K562 (cell line): ENCODE data around the gene STK11. TPM values are rescaled to one million over a fixed set of nuclear protein-coding genes. Genes with fewer than 3 reads are reported as not detected.

Experiments used
- ATAC-seq: fragments of 200-7000 bp; cut with Tn5 transposase; 3 replicates; pipeline ENCODE4 v1.9.1; 2020; ENCODE audit warnings: moderate library complexity
- BruUV-seq: library from RNA; stranded (reverse); fragments of 400-500 nt; replicated peaks from 2 replicates; lab custom pipeline; 2021; lab: Mats Ljungman, UMichigan
- CTCF ChIA-PET: fragments of 300-600 bp; formaldehyde crosslinking; extraction: SDS; loops from one replicate; lab custom pipeline; 2021; ENCODE audit warnings: low intra/inter-chr PET ratio; lab: Yijun Ruan, JAX
- POLR2A ChIA-PET: fragments of 300-600, 350-650 bp; sonication (Branson Sonifier 250); formaldehyde crosslinking; extraction: SDS; loops from one replicate; lab custom pipeline; 2021; ENCODE audit warnings: antibody characterized with exemption, inconsistent platforms; lab: Yijun Ruan, JAX
- DNase-seq, 4 experiments: peaks; one replicate each; pipeline versions ENCODE4 v3.0.0 to v3.0.0-alpha.2; 2011 to 2018; ENCODE audit warnings: low spot score in 3 of 4, mixed read lengths in 3 of 4; ENCODE audit errors: extremely low read depth in 1 of 4
- FAIRE-seq: peaks from 2 replicates; lab custom pipeline; 2011; peaks lifted over from hg19 to GRCh38; lab: Jason Lieb, UNC
- H2AFZ ChIP-seq: 2 replicates; pipeline ENCODE4 v1.6.0; 2011; ENCODE audit warnings: low read depth, low read length, control low read depth, inconsistent platforms
- H3K27ac ChIP-seq: fragments of 200-600 bp; 3 replicates; pipeline ENCODE4 v1.8.0; 2011; ENCODE audit warnings: low read depth, mild to moderate bottlenecking, control low read depth, inconsistent platforms, low read length, moderate library complexity, mixed read lengths; ENCODE audit errors: extremely low read depth
- H3K27me3 ChIP-seq, 2 experiments: fragments of 300-600 bp in 1 of 2; 2 replicates in 1 of 2; 3 replicates in 1 of 2; pipeline versions ENCODE4 v1.6.0 to v1.8.0; 2011; ENCODE audit warnings: inconsistent platforms in 2 of 2, low read length in 2 of 2, mild to moderate bottlenecking in 1 of 2, mixed read lengths in 1 of 2, moderate library complexity in 1 of 2; ENCODE audit not compliant: control insufficient read depth in 2 of 2, insufficient read depth in 2 of 2
- H3K36me3 ChIP-seq: fragments of 300-600 bp; 3 replicates; pipeline ENCODE4 v1.8.0; 2011; ENCODE audit warnings: mild to moderate bottlenecking, low read length, inconsistent platforms; ENCODE audit not compliant: control insufficient read depth, insufficient read depth
- H3K4me1 ChIP-seq, 2 experiments: fragments of 200-600 bp in 1 of 2; replicated peaks in 1 of 2; 2 replicates in 1 of 2; 3 replicates in 1 of 2; pipeline versions ENCODE4 v1.5.1 to v1.8.0; 2011; ENCODE audit warnings: inconsistent platforms in 2 of 2, low read length in 2 of 2, mild to moderate bottlenecking in 1 of 2, mixed read lengths in 1 of 2, moderate library complexity in 1 of 2; ENCODE audit not compliant: control insufficient read depth in 2 of 2, insufficient read depth in 2 of 2
- H3K4me2 ChIP-seq: 2 replicates; pipeline ENCODE4 v1.6.1; 2011; ENCODE audit warnings: low read length, control low read depth, inconsistent platforms, mixed read lengths; ENCODE audit not compliant: insufficient read depth
- H3K4me3 ChIP-seq: fragments of 200-600 bp; sonication (generic), shearing (Covaris generic); 2 replicates; pipeline ENCODE4 v1.5.1; 2016; ENCODE audit warnings: control low read depth, inconsistent platforms
- H3K79me2 ChIP-seq: fragments of 200-600 bp; 3 replicates; pipeline ENCODE4 v1.8.0; 2011; ENCODE audit warnings: low read length, inconsistent platforms; ENCODE audit not compliant: control insufficient read depth, insufficient read depth
- H3K9ac ChIP-seq, 2 experiments: 2 replicates each; pipeline versions ENCODE4 v1.6.0 to v1.6.1; 2011; ENCODE audit warnings: low read depth in 2 of 2, low read length in 2 of 2, control low read depth in 1 of 2, inconsistent platforms in 1 of 2, mild to moderate bottlenecking in 1 of 2, mixed read lengths in 1 of 2; ENCODE audit not compliant: insufficient read depth in 1 of 2
- H3K9me1 ChIP-seq: one replicate; pipeline ENCODE4 v1.6.0; 2011; ENCODE audit warnings: inconsistent platforms, mild to moderate bottlenecking, low read length, moderate library complexity; ENCODE audit not compliant: control insufficient read depth, insufficient read depth
- H3K9me3 ChIP-seq: replicated peaks from 2 replicates; pipeline ENCODE4 v1.5.1; 2011; ENCODE audit warnings: low read depth, low read length, inconsistent platforms; ENCODE audit not compliant: control insufficient read depth, insufficient read depth
- H4K20me1 ChIP-seq: replicated peaks from 2 replicates; pipeline ENCODE4 v1.6.1; 2011; ENCODE audit warnings: low read length, inconsistent platforms, mixed read lengths; ENCODE audit not compliant: control insufficient read depth, insufficient read depth
- ARNT ChIP-seq, 2 experiments: fragments of 450-650 bp; IDR thresholded peaks; 2 replicates each; pipeline ENCODE4 v1.6.1; 2016; ENCODE audit warnings: mild to moderate bottlenecking in 1 of 2
- C11orf30 ChIP-seq: fragments of 450-650 bp; IDR thresholded peaks from 2 replicates; pipeline ENCODE4 v1.6.1; 2016; ENCODE audit warnings: low read depth, mild to moderate bottlenecking
- E2F5 ChIP-seq: sonication (generic); formaldehyde crosslinking; IDR thresholded peaks from 2 replicates; pipeline ENCODE4 v1.8.0; 2022; ENCODE audit warnings: mild to moderate bottlenecking, missing genetic modification reagents
- E4F1 ChIP-seq: fragments of 250-450 bp; sonication (Bioruptor Pico); IDR thresholded peaks from 2 replicates; pipeline ENCODE4 v1.5.0; 2021; ENCODE audit warnings: mild to moderate bottlenecking, borderline replicate concordance
- ERF ChIP-seq: fragments of 450-650 bp; formaldehyde crosslinking; IDR thresholded peaks from 2 replicates; pipeline ENCODE4 v1.4.0; 2020; ENCODE audit warnings: mild to moderate bottlenecking, mixed read lengths
- ETV5 ChIP-seq: sonication (generic); formaldehyde crosslinking; IDR thresholded peaks from 2 replicates; pipeline ENCODE4 v1.4.0; 2020; ENCODE audit warnings: low read depth, mild to moderate bottlenecking, missing genetic modification reagents
- GATAD2B ChIP-seq: fragments of 450-650 bp; IDR thresholded peaks from 2 replicates; pipeline ENCODE4 v1.6.1; 2017; ENCODE audit warnings: mild to moderate bottlenecking, borderline replicate concordance
- HDAC1 ChIP-seq, 2 experiments: fragments of 450-650 bp; IDR thresholded peaks; 2 replicates each; pipeline ENCODE4 v1.6.1; 2016 to 2017; ENCODE audit warnings: inconsistent platforms in 1 of 2, mild to moderate bottlenecking in 1 of 2, moderate library complexity in 1 of 2
- PCBP1 ChIP-seq: fragments of 200-400 bp; formaldehyde crosslinking; IDR thresholded peaks from 2 replicates; pipeline ENCODE4 v1.6.1; 2018; ENCODE audit warnings: mild to moderate bottlenecking, low read depth, low read length; ENCODE audit not compliant: poor library complexity, severe bottlenecking
- TFE3 ChIP-seq: fragments of 450-650 bp; formaldehyde crosslinking; IDR thresholded peaks from 2 replicates; pipeline ENCODE4 v1.4.0; 2020; ENCODE audit warnings: mild to moderate bottlenecking, mixed read lengths
- ZBTB17 ChIP-seq: fragments of 450-650 bp; formaldehyde crosslinking; IDR thresholded peaks from 2 replicates; pipeline ENCODE4 v1.4.0; 2020; ENCODE audit warnings: mild to moderate bottlenecking
- ZNF274 ChIP-seq: IDR thresholded peaks from 2 replicates; pipeline ENCODE4 v1.6.1; 2011; ENCODE audit warnings: low read depth, mild to moderate bottlenecking, low read length, moderate library complexity, borderline replicate concordance
- ZNF639 ChIP-seq, 2 experiments: fragments of 200-800 bp in 1 of 2; sonication (Bioruptor generic) in 1 of 2; sonication (generic) in 1 of 2; formaldehyde crosslinking in 1 of 2; IDR thresholded peaks in 1 of 2; conservative IDR thresholded peaks in 1 of 2; 2 replicates each; pipeline versions ENCODE4 v1.5.0 to v1.6.1; 2016 to 2020; ENCODE audit warnings: missing compliant biosample characterization in 1 of 2, missing genetic modification characterization in 1 of 2, missing genetic modification reagents in 1 of 2
- WGBS: fragments of 100-300 bp; shearing (Covaris generic); methylation state at CpG from one replicate; pipeline ENCODE4 v1.1.6; 2016; ENCODE audit warnings: low coverage, mixed read lengths; ENCODE audit not compliant: insufficient coverage; ENCODE audit errors: missing lambda C conversion rate; 5-methylcytosine and 5-hydroxymethylcytosine counted together
- in situ Hi-C: fragments of 300-500 bp; cut with MboI; formaldehyde crosslinking; loops from 4 replicates; pipeline ENCODE4 v1.15.0; 2018; ENCODE audit warnings: inconsistent platforms, mixed read lengths
- intact Hi-C: fragments of 100-400 bp; cut with micrococcal nuclease; formaldehyde crosslinking; loops from 2 replicates; pipeline ENCODE4 v1.14.2; 2022
- polyA plus RNA-seq, 8 experiments: library from polyadenylated mRNA; depleted of rRNA in 4 of 8; stranded (reverse) in 5 of 8; unstranded in 3 of 8; fragments of >200 nt; fragmentation: Nextera tagmentation in 2 of 8; fragmentation: Illumina TruSeq in 1 of 8; extraction: Ambion mirVana in 2 of 8; extraction: Trizol in 1 of 8; gene quantifications; 2 replicates each; pipeline versions ENCODE4 v1.2.1 to v1.2.3, GENCODE V29; 2011 to 2014; ENCODE audit warnings: inconsistent platforms in 1 of 8, missing spikeins in 1 of 8
- total RNA-seq, 7 experiments: library from RNA; depleted of rRNA in 6 of 7; stranded (reverse); fragments of >200 nt in 6 of 7; fragmentation: Illumina TruSeq in 2 of 7; extraction: Trizol in 2 of 7; gene quantifications; 2 replicates each; pipeline versions ENCODE4 v1.2.1 to v1.2.3, GENCODE V29; 2011 to 2021; ENCODE audit warnings: low replicate concordance in 1 of 7

The STK11 gene
- total and polyA plus RNA-seq, 9 of the 15 experiments (the other 6 are each of a cell fraction or from before 2014, with no cell fraction given) = 0.15 to 96.5 (median 31.7) TPM

- intact Hi-C loops (loop anchor here (10.0 kb wide), 1 partner anchor 169 kb away; no protein-coding TSS in a partner anchor), in situ Hi-C loops (loop anchor here (5.0 kb wide), 1 partner anchor 107 kb away; the partner anchor contains the start of gene NDUFS7)
- Histone ChIP-seq H3K4me2 (peak within 1 kb of the TSS; percentile 93), H3K9me3 (no peaks in the 10 kb centered on the region), H3K4me1 (peaks cover 53 to 94% of the 10 kb centered on the region in 2 experiments), H3K79me2 (peaks cover 65% of the 10 kb centered on the region), H3K9ac (peak within 1 kb of the TSS; percentile 90 to 92), H3K27ac (peak within 1 kb of the TSS; percentile 92), H3K36me3 (peaks cover 82% of the 10 kb centered on the region), H3K27me3 (no peaks in the 10 kb centered on the region), H3K9me1 (no peaks in the 10 kb centered on the region), H2AFZ (peak within 1 kb of the TSS; percentile 85), H4K20me1 (peaks cover 27% of the 10 kb centered on the region), H3K4me3 (peak within 1 kb of the TSS; percentile 68)
- DNase-seq = peak; percentile 86 to 98 (median 92)
- ATAC-seq = peak; percentile 76
- no TSS peak for BruUV-seq
- ChIA-PET CTCF (no interaction called here), POLR2A (interaction anchor here (0.5 to 1.4 kb wide), 10 partner anchors 8 to 581 kb away, joined by 3 to 9 read pairs (median 3); no protein-coding TSS in a partner anchor)
- FAIRE-seq = peak; percentile 92
- under 1% methylated on average over 72 of the region's 98 CpGs for WGBS
- TF ChIP-seq ARNT (IDR thresholded peaks at IDR 0.05) = no peak
- TF ChIP-seq PCBP1 = no peak
- TF ChIP-seq E4F1 (CRISPR knock-in tag) = no peak
- peak; percentile 95 for TF ChIP-seq GATAD2B
- peak; percentile 0; the same call in 1 of the 2 replicates for TF ChIP-seq ETV5 (CRISPR knock-in tag)
- no peak for TF ChIP-seq HDAC1 (IDR thresholded peaks at IDR 0.05)
- peak; percentile 90 for TF ChIP-seq TFE3
- peak; percentile 57; the same call in 1 of the 2 replicates for TF ChIP-seq C11orf30
- TF ChIP-seq ERF (CRISPR knock-in tag) = peak; percentile 93
- no peak for TF ChIP-seq ZNF274
- TF ChIP-seq E2F5 (CRISPR knock-in tag) = no peak
- TF ChIP-seq ZNF639 (CRISPR knock-in tag; conservative IDR thresholded peaks at IDR 0.05 in 1 of 2, IDR thresholded peaks at IDR 0.05 in 1 of 2) = peak in 1 of 2 experiments; percentile 96; a peak in 2 of 4 replicates
- TF ChIP-seq ZBTB17 (CRISPR knock-in tag) = no peak
These were observed 69.8 kb downstream of the STK11 start, which contains the start of gene FAM174C for GRCh38 chr19:1275260-1275975. TSS of gene FAM174C (plus strand) at chr19:1275530. CDS start at chr19:1275550, 20 bp downstream.
